Measurements from ENCODE around the gene JADE2.

The JADE2 gene

DNA sequence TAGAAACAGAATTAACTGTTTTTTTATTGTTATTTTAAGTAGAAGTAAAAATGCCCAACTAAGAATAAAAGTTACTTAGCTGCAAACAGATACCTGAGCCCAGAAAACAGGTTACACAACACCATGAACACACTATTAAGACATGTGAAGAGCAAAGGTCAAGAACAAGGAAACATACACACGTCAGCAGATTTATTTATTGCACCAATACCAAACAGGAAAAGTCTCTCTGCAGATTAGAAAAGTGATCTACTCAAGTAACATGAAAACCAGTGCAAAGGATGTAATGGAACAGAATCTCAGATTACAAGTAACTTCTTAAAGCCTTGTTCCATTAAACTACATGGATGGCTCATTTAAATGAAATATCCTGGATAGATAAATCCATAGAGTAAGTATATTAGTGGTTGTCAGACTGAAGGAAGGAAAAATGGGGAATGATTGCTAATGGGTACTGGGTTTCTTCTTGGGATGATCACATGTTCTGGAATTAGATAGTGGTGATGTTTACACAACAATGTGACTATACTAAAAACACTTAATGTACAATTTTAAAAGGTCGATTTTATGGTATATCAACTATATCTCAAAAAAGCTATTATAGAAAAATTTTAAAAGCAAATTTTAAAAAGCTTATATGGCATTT lies 101.0 kb downstream of the JADE2 start:
- H3K4me1 Mint-ChIP-seq = peaks cover 26% of the 10 kb centered on the region
- H3K9me3 Mint-ChIP-seq = no peaks in the 10 kb centered on the region
- DNase-seq (no peak), ATAC-seq (no peak)
- H3K27me3 Mint-ChIP-seq = no peaks in the 10 kb centered on the region
- H3K27ac Mint-ChIP-seq = no peak overlapping the region
- no peak overlapping the region for H3K4me3 Mint-ChIP-seq

Measured in stimulated activated naive CD8-positive, alpha-beta T cell treated with anti-CD3 and anti-CD28 coated beads, Interleukin-15, amount 100 ng/mL, for 72 hours (primary cell).